Large intestine (tissue), 12 donors: ENCODE results near the gene ZNF629. TPM values are rescaled to one million over a fixed set of nuclear protein-coding genes. Genes with fewer than 3 reads are reported as not detected.
"Not testable (repeated sequence)": the region's sequence is repeated elsewhere in the genome, so short reads cannot be mapped to it uniquely, and the experiment has no call there.

Experiments
- DNase-seq, 2 donors: peaks; one replicate each; pipeline versions ENCODE4 v3.0.0 to v3.0.0-alpha.2; 2013
- H3K27ac ChIP-seq: one replicate; pipeline ENCODE4 v1.5.1; 2013; ENCODE audit warnings: low read length
- H3K27me3 ChIP-seq: 2 replicates; pipeline ENCODE4 v1.6.1; 2013; ENCODE audit warnings: low read length; ENCODE audit not compliant: control insufficient read depth, insufficient read depth
- H3K36me3 ChIP-seq: 2 replicates; pipeline ENCODE4 v1.6.1; 2013; ENCODE audit warnings: low read length; ENCODE audit not compliant: control insufficient read depth, insufficient read depth
- H3K4me1 ChIP-seq: one replicate; pipeline ENCODE4 v1.6.1; 2013; ENCODE audit warnings: low read length; ENCODE audit not compliant: control insufficient read depth, insufficient read depth
- H3K4me3 ChIP-seq: one replicate; pipeline ENCODE4 v1.5.1; 2013; ENCODE audit warnings: low read length
- H3K9me3 ChIP-seq: one replicate; pipeline ENCODE4 v1.6.1; 2013; ENCODE audit warnings: mild to moderate bottlenecking, low read depth, low read length, moderate library complexity; ENCODE audit not compliant: control insufficient read depth
- WGBS: methylation state at CpG from one replicate; pipeline ENCODE4 v1.1.5; 2013; ENCODE audit warnings: low lambda C conversion rate; ENCODE audit not compliant: insufficient coverage; 5-methylcytosine and 5-hydroxymethylcytosine counted together
- long read RNA-seq, 11 donors: transcript quantifications; one replicate each; lab custom pipeline, GENCODE V29; 2026
- polyA plus RNA-seq: library from polyadenylated mRNA; unstranded; fragments of 120-200 nt; gene quantifications from one replicate; pipeline ENCODE4 v1.2.1, GENCODE V29; 2013

ZNF629 gene
- polyA plus RNA-seq, result 15.4 TPM
- long read RNA-seq, donor 1, full-length matches to known transcripts, result 4 of 4 reads
- long read RNA-seq, donor 1, partial matches to known transcripts, result 0 of 4 reads
- long read RNA-seq, donor 1, other reads (novel, unspliced or antisense), result 0 of 4 reads
- long read RNA-seq, donor 2, full-length matches to known transcripts, result 8 of 8 reads
- long read RNA-seq, donor 2, partial matches to known transcripts, result 0 of 8 reads
- long read RNA-seq, donor 2, other reads (novel, unspliced or antisense), result 0 of 8 reads
- long read RNA-seq, donor 3, result 0 reads
- long read RNA-seq, donor 4, result 0 reads
- long read RNA-seq, donor 5, full-length matches to known transcripts, result 2 of 2 reads
- long read RNA-seq, donor 5, partial matches to known transcripts, result 0 of 2 reads
- long read RNA-seq, donor 5, other reads (novel, unspliced or antisense), result 0 of 2 reads
- long read RNA-seq, donor 6, full-length matches to known transcripts, result 1 of 1 reads
- long read RNA-seq, donor 6, partial matches to known transcripts, result 0 of 1 reads
- long read RNA-seq, donor 6, other reads (novel, unspliced or antisense), result 0 of 1 reads
- long read RNA-seq, donor 7, full-length matches to known transcripts, result 7 of 7 reads
- long read RNA-seq, donor 7, partial matches to known transcripts, result 0 of 7 reads
- long read RNA-seq, donor 7, other reads (novel, unspliced or antisense), result 0 of 7 reads
- long read RNA-seq, donor 8, full-length matches to known transcripts, result 6 of 6 reads
- long read RNA-seq, donor 8, partial matches to known transcripts, result 0 of 6 reads
- long read RNA-seq, donor 8, other reads (novel, unspliced or antisense), result 0 of 6 reads
- long read RNA-seq, donor 9, result 0 reads
- long read RNA-seq, donor 10, full-length matches to known transcripts, result 2 of 2 reads
- long read RNA-seq, donor 10, partial matches to known transcripts, result 0 of 2 reads
- long read RNA-seq, donor 10, other reads (novel, unspliced or antisense), result 0 of 2 reads
- long read RNA-seq, donor 11, full-length matches to known transcripts, result 4 of 4 reads
- long read RNA-seq, donor 11, partial matches to known transcripts, result 0 of 4 reads
- long read RNA-seq, donor 11, other reads (novel, unspliced or antisense), result 0 of 4 reads

GRCh38 chr16:30786936-30787612, at the start of gene ZNF629:
Gene ZNF629 (minus strand): TSS chr16:30787205. CDS start chr16:30784482, 2,723 bp downstream.
- peak within 1 kb of the TSS; percentile 77 for H3K27ac ChIP-seq
- peaks cover 24% of the 10 kb centered on the region for H3K36me3 ChIP-seq
- H3K9me3 ChIP-seq, result peaks cover 13% of the 10 kb centered on the region
- no CpG with 5 or more reads among the region's 37 CpGs for WGBS
- H3K4me3 ChIP-seq, result peak within 1 kb of the TSS; percentile 97
- H3K4me1 ChIP-seq, result peaks cover 27% of the 10 kb centered on the region
- DNase-seq, result peak in 1 of 2 donors; percentile 83
- H3K27me3 ChIP-seq, result no peaks in the 10 kb centered on the region

GRCh38 chr16:30834130-30834740, 47.2 kb upstream of the ZNF629 start:
- H3K36me3 ChIP-seq, result no peaks in the 10 kb centered on the region
- H3K27ac ChIP-seq, result no peak overlapping the region
- no peak overlapping the region for H3K4me3 ChIP-seq
- WGBS, result no CpG with 5 or more reads among the region's 44 CpGs
- no peaks in the 10 kb centered on the region for H3K27me3 ChIP-seq
- DNase-seq, result no peak
- H3K4me1 ChIP-seq, result peaks cover 29% of the 10 kb centered on the region
- peaks cover 4% of the 10 kb centered on the region for H3K9me3 ChIP-seq

DNA sequence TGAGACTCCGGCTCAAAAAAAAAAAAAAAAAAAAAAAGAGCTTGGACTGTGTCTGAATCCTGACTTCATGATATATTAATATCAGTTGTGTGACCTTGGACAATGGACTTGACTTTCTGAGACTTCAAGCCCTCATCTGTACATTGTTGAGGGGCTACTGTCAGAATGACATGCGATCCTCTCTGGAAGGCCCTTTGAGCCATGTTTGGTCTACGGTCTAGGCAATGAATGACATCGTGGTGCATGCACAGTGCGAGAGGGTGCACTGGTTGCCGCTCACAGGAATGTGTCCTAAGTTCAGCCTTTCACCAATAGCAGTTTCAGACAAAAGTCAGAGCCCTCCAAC, 43.0 kb upstream of the ZNF629 start:
- H3K27ac ChIP-seq, result peak overlapping the region; percentile 72
- peak in 1 of 2 donors; percentile 42 for DNase-seq
- H3K36me3 ChIP-seq, result no peaks in the 10 kb centered on the region
- H3K4me3 ChIP-seq, result no peak overlapping the region
- peaks cover 4% of the 10 kb centered on the region for H3K9me3 ChIP-seq
- peaks cover 14% of the 10 kb centered on the region for H3K4me1 ChIP-seq
- WGBS, result no CpG with 5 or more reads among the region's 6 CpGs
- no peaks in the 10 kb centered on the region for H3K27me3 ChIP-seq

DNA sequence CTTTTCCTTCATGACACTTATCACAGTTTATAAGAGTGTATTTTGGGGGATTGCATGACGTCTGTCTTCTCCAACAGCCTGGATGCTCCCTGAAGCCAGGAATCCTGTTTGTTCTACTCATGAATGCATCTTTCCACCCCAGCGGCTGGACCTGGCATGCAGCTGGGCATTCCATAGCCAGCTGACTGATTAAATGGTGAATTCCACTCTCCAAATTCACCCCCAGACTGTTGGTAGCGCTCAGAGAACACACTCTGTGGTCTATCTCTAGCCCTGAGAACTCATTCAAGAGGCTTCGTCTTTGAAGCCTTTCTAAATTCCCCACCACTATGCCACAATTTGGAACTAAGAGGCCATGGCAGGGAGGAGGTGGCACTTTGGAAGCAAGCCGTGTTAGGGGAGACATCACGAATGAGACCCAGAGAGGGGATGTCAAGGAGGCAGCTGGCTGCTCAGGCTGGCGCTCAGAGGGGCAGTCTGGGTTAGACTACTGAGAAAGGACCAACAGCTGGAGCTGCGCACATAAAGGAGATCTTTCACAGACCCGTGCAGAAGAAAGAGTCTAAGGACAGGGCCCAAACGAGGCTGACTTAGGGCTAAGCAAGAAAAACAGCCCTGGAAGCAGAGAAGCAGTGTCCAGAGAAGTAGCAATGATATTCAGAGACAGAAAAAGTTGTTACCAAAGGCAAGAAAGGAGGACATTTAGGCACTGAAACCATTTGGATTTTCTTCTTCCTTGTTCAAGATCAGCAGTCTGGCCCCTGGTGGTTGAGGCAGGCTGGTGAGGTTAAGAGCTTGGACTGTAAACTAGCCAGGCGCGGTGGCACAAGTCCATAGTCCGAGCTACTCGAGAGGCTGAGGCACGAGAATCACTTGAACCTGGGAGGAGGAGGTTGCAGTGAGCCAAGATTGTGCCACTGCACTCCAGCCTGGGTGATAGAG, 42.4 kb upstream of the ZNF629 start:
- Histone ChIP-seq H3K4me3 (no peak overlapping the region), H3K9me3 (peaks cover 4% of the 10 kb centered on the region), H3K27me3 (no peaks in the 10 kb centered on the region), H3K4me1 (peaks cover 14% of the 10 kb centered on the region), H3K36me3 (no peaks in the 10 kb centered on the region), H3K27ac (peak overlapping the region; percentile 72)
- peak; percentile 83 to 91 for DNase-seq
- no CpG with 5 or more reads among the region's 15 CpGs for WGBS

- Histone ChIP-seq H3K4me3 (no peak overlapping the region), H3K4me1 (peaks cover 3% of the 10 kb centered on the region), H3K27me3 (no peaks in the 10 kb centered on the region), H3K9me3 (peaks cover 3% of the 10 kb centered on the region), H3K27ac (no peak overlapping the region), H3K36me3 (no peaks in the 10 kb centered on the region)
- no peak for DNase-seq
- 90% methylated on average over 2 of the region's 17 CpGs for WGBS
These were observed 34.9 kb upstream of the ZNF629 start for GRCh38 chr16:30821891-30822290.

DNA sequence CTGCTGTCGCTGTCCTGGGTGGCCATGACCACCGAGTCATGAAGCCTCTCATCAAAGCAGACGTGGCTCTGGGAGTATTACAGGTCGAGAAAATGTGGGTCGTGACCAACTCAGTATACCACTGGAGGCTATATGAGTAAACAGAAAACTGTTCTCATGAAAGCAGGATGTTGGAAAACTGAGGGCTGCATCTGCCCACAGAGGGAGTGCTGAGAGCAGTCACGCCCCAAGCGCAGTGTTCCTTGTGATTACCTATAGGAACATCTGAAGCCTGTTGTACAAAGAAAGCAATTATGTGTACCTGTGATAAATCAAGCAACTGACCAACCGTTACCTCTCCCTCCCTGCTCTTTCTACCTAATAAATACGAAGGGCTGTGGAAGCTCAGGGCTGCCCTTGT, 34.4 kb upstream of the ZNF629 start:
- H3K4me1 ChIP-seq, DNase-seq, H3K9me3 ChIP-seq, H3K4me3 ChIP-seq, H3K36me3 ChIP-seq, H3K27ac ChIP-seq, H3K27me3 ChIP-seq: not testable (repeated sequence)
- WGBS, result 80% methylated on average over 1 of the region's 9 CpGs

GRCh38 chr16:30820952-30821421, 34.0 kb upstream of the ZNF629 start:
- no peak for DNase-seq
- H3K27ac ChIP-seq, result no peak overlapping the region
- no CpG with 5 or more reads among the region's 34 CpGs for WGBS

GRCh38 chr16:30816769-30817168, 29.8 kb upstream of the ZNF629 start:
- peaks cover 13% of the 10 kb centered on the region for H3K4me1 ChIP-seq
- no peak overlapping the region for H3K4me3 ChIP-seq
- no peaks in the 10 kb centered on the region for H3K27me3 ChIP-seq
- no peak overlapping the region for H3K27ac ChIP-seq
- no CpG with 5 or more reads among the region's 2 CpGs for WGBS
- no peak for DNase-seq
- peaks cover under 1% of the 10 kb centered on the region for H3K9me3 ChIP-seq
- H3K36me3 ChIP-seq, result no peaks in the 10 kb centered on the region

More at GRCh38 chr16:30820952-30821421, 34.0 kb upstream of the ZNF629 start:
- Histone ChIP-seq H3K4me3 (no peak overlapping the region), H3K4me1 (peaks cover 3% of the 10 kb centered on the region), H3K27me3 (no peaks in the 10 kb centered on the region), H3K36me3 (no peaks in the 10 kb centered on the region), H3K9me3 (peaks cover 3% of the 10 kb centered on the region)

- Histone ChIP-seq H3K4me1 (peaks cover 13% of the 10 kb centered on the region), H3K27ac (peak overlapping the region; percentile 93), H3K4me3 (peak overlapping the region; percentile 40), H3K36me3 (no peaks in the 10 kb centered on the region), H3K27me3 (no peaks in the 10 kb centered on the region), H3K9me3 (no peaks in the 10 kb centered on the region)
- no CpG with 5 or more reads among the region's 3 CpGs for WGBS
- DNase-seq, result no peak
These were observed 26.8 kb upstream of the ZNF629 start for GRCh38 chr16:30813821-30814189.
